ENCODE measurements around the gene HLA-DQA1.
"Not testable (repeated sequence)": the region's sequence is repeated elsewhere in the genome, so short reads cannot be mapped to it uniquely, and the experiment has no call there.

The HLA-DQA1 gene

DNA sequence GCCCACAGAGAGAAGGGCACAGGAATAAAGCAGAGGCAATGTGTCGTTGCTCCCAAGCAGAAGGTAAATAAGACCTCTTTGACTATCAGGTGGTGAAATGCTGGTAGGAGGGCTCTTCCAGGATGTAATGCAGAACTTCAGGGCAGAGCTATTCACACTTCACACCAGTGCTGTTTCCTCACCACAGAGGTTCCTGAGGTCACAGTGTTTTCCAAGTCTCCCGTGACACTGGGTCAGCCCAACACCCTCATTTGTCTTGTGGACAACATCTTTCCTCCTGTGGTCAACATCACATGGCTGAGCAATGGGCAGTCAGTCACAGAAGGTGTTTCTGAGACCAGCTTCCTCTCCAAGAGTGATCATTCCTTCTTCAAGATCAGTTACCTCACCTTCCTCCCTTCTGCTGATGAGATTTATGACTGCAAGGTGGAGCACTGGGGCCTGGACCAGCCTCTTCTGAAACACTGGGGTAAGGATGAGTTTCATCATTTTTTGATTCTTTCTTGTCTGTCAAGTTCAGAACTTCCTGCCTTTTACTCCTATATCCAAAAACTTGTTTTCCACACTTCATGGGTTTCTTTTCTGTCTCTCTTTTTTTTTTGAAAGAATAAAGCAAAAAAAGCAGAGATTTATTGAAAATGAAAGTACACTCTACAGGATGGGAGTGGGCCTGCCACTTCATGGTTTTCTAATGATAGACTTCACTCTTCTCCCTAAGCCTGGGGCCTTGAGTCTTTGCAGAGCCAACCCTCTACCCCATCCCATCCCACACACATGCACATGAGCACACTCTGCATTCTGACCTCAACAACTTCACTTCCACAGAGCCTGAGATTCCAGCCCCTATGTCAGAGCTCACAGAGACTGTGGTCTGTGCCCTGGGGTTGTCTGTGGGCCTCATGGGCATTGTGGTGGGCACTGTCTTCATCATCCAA is 4.8 kb downstream of the HLA-DQA1 start:
- not testable (repeated sequence) for H3K9me3 ChIP-seq (replicated peaks; ENCODE audit: low read length); H3K36me3 ChIP-seq (ENCODE audit: insufficient read depth, low read length); H3K4me3 ChIP-seq (ENCODE audit: low read length); H3K4me1 ChIP-seq (ENCODE audit: control insufficient read depth, insufficient read depth, low read length); H3K9ac ChIP-seq (ENCODE audit: low read depth, low read length); H3K27me3 ChIP-seq (ENCODE audit: control insufficient read depth, insufficient read depth, low read length); H3K4me2 ChIP-seq (ENCODE audit: low read length)

DNA sequence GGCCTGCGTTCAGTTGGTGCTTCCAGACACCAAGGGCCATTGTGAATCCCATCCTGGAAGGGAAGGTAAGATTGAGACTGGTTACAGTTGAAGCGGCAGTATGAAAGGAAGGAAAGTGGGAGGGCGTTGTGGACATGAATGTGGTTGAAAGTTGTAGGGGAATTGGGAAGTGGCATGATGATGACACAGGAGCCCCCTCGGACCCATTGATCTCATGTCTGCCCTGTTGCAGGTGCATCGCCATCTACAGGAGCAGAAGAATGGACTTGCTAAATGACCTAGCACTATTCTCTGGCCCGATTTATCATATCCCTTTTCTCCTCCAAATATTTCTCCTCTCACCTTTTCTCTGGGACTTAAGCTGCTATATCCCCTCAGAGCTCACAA is 5.5 kb downstream of the HLA-DQA1 start:
- no peaks in the 10 kb centered on the region for H3K27me3 ChIP-seq (ENCODE audit: control insufficient read depth, insufficient read depth, low read length)
- no peak overlapping the region for H3K4me3 ChIP-seq (ENCODE audit: low read length)
- no peak overlapping the region for H3K9ac ChIP-seq (ENCODE audit: low read depth, low read length)
- no peaks in the 10 kb centered on the region for H3K9me3 ChIP-seq (replicated peaks; ENCODE audit: low read length)
- H3K4me2 ChIP-seq (ENCODE audit: low read length) = no peak overlapping the region
- no peaks in the 10 kb centered on the region for H3K4me1 ChIP-seq (ENCODE audit: control insufficient read depth, insufficient read depth, low read length)
- H3K36me3 ChIP-seq (ENCODE audit: insufficient read depth, low read length) = no peaks in the 10 kb centered on the region

DNA sequence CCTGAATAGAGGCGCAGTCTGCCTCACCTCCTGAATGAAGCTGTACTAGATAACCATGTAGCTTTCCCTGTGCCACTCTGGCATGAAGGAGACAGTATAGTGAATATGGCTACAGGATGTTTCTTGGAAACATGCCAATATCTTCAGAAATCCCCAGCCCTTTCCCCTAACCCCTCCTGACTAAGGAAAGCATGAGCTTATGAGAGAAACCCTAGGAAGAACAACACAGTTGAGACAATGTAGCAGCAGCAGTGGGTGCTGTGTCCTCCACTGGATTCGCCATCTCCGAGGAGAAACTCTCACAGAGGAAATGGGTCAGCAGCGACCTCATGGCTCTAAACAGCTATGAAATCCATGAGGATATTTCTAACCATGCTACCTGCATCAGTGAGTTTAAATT is 6.7 kb downstream of the HLA-DQA1 start:
- Histone ChIP-seq H3K27me3 (ENCODE audit: control insufficient read depth, insufficient read depth, low read length) (no peaks in the 10 kb centered on the region), H3K9ac (ENCODE audit: low read depth, low read length) (no peak overlapping the region), H3K9me3 (replicated peaks; ENCODE audit: low read length) (no peaks in the 10 kb centered on the region), H3K36me3 (ENCODE audit: insufficient read depth, low read length) (no peaks in the 10 kb centered on the region), H3K4me1 (ENCODE audit: control insufficient read depth, insufficient read depth, low read length) (no peaks in the 10 kb centered on the region), H3K4me3 (ENCODE audit: low read length) (no peak overlapping the region), H3K4me2 (ENCODE audit: low read length) (no peak overlapping the region)

DNA sequence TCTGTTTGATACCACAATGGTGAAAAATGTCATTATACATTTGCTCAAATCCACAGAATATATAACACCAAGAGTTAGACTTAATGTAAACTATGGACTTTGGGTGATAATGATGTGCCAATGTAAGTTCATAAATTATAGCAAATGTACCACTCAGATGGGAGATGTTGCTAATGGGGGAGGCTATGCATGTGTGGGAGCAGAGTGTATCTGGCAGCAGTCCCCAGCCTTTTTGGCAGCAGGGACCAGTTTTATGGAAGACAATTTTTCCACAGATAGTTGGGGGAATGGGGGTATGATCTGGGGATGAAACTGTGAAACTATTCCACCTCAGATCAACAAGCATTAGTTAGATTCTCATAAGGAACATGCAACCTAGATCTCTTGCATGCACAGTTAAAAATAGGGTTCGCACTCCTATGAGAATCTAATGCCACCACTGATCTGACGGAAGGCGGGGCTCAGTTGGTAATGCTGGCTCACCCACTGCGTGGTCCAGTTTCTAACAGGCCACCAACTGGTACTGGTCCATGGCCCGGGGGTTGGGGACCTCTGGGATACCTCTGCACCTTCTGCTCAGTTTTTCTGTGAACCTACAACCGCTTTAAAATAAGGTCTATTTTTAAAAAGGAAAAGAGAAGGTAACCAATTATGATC is 8.0 kb downstream of the HLA-DQA1 start:
- no peak overlapping the region for H3K9ac ChIP-seq (ENCODE audit: low read depth, low read length)
- H3K27me3 ChIP-seq (ENCODE audit: control insufficient read depth, insufficient read depth, low read length) = no peaks in the 10 kb centered on the region
- H3K4me3 ChIP-seq (ENCODE audit: low read length) = no peak overlapping the region
- no peaks in the 10 kb centered on the region for H3K4me1 ChIP-seq (ENCODE audit: control insufficient read depth, insufficient read depth, low read length)
- H3K36me3 ChIP-seq (ENCODE audit: insufficient read depth, low read length) = no peaks in the 10 kb centered on the region
- no peak overlapping the region for H3K4me2 ChIP-seq (ENCODE audit: low read length)
- H3K9me3 ChIP-seq (replicated peaks; ENCODE audit: low read length) = no peaks in the 10 kb centered on the region

DNA sequence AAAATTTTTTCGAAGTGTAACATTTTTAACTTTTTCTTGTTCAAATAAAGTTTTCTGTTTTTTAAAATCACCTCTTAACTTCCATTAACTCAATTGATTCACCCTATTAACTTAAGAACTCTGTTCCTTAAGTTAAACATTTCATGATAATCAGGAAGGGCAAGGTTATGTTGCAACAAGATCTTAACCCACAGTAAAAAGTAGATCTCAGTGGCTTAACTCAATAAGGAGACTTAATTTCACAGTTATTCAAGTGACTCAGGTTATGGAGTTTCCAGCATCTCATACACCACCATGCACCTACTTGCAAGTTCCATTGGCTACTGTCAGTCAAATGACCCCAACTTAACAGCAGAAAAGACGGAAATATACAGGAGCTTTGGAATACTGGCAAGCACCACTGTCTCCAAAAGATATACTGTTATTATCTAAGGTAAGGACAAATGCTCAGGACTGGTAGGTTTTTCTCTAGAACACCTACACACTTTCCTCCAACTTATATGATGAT is 18.1 kb downstream of the HLA-DQA1 start:
- H3K4me1 ChIP-seq (ENCODE audit: control insufficient read depth, insufficient read depth, low read length) = no peaks in the 10 kb centered on the region
- no peaks in the 10 kb centered on the region for H3K36me3 ChIP-seq (ENCODE audit: insufficient read depth, low read length)
- H3K4me2 ChIP-seq (ENCODE audit: low read length) = no peak overlapping the region
- no peaks in the 10 kb centered on the region for H3K9me3 ChIP-seq (replicated peaks; ENCODE audit: low read length)
- no peak overlapping the region for H3K4me3 ChIP-seq (ENCODE audit: low read length)
- no peak overlapping the region for H3K9ac ChIP-seq (ENCODE audit: low read depth, low read length)
- H3K27me3 ChIP-seq (ENCODE audit: control insufficient read depth, insufficient read depth, low read length) = no peaks in the 10 kb centered on the region

DNA sequence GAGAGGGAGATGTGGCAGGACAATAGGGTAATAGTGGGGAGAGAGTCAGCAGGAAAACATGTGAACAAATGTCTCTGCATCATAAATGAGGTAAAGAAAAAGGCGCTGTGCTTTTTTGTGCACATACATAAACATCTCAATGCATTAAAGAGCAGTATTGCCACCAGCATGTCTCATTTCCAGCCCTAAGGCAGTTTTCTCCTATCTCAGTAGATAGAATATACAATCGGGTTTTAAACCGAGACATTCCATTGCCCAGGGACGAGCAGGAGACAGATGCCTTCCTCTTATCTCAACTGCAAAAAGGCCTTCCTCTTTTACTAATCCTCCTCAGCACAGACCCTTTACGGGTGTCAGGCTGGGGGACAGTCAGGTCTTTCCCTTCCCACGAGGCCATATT is 20.1 kb downstream of the HLA-DQA1 start:
- H3K4me1 ChIP-seq (ENCODE audit: control insufficient read depth, insufficient read depth, low read length); H3K9ac ChIP-seq (ENCODE audit: low read depth, low read length); H3K36me3 ChIP-seq (ENCODE audit: insufficient read depth, low read length); H3K27me3 ChIP-seq (ENCODE audit: control insufficient read depth, insufficient read depth, low read length); H3K4me2 ChIP-seq (ENCODE audit: low read length); H3K4me3 ChIP-seq (ENCODE audit: low read length); H3K9me3 ChIP-seq (replicated peaks; ENCODE audit: low read length): not testable (repeated sequence)

DNA sequence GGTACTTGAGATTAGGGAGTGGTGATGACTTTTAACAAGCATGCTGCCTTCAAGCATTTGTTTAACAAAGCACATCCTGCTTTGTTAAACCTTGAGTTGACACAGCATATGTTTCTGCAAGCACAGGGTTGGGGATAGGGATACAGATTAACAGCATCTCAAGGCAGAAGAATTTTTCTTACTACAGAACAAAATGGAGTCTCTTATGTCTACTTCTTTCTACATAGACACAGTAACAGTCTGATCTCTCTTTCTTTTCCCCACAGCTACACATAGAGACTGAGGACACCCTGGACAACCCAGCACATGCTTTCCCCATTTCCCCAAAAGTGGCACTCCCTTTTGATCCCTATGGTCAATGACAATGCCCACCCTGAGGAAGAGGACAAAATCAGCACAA is 20.6 kb downstream of the HLA-DQA1 start:
- H3K9me3 ChIP-seq (replicated peaks; ENCODE audit: low read length); H3K4me2 ChIP-seq (ENCODE audit: low read length); H3K4me1 ChIP-seq (ENCODE audit: control insufficient read depth, insufficient read depth, low read length); H3K9ac ChIP-seq (ENCODE audit: low read depth, low read length); H3K4me3 ChIP-seq (ENCODE audit: low read length); H3K27me3 ChIP-seq (ENCODE audit: control insufficient read depth, insufficient read depth, low read length); H3K36me3 ChIP-seq (ENCODE audit: insufficient read depth, low read length): not testable (repeated sequence)

DNA sequence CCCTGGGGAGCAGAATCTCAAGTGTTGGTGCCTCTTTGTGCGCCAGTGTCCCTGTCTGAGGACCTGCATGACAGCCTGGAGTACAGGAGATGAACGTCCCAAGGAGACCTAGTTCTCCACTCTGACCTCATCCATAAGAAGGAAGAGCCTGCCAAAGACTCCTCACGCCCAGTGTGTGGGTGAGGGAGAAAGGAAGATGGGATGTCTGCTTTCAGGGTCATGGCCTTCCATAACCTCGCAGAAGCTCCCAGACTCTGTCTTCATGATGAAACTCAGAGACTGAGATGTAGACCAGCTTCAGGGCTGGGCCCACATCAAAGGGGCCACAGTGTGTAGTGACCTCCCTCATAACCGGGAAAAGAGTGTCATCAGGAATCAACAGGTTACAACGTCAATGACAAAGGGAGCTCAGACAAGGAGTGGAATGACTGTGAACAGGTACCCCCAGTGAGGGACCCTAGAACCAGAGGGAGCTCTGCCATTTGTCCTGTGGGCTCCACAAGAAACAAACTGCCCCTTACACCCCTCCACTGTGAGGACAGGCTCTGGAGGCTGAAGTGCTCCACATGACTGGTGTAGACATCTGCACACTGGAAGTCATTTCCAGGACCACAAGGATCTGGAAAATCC is 21.2 kb downstream of the HLA-DQA1 start:
- Histone ChIP-seq H3K9me3 (replicated peaks; ENCODE audit: low read length) (no peaks in the 10 kb centered on the region), H3K27me3 (ENCODE audit: control insufficient read depth, insufficient read depth, low read length) (peaks cover 3% of the 10 kb centered on the region), H3K4me2 (ENCODE audit: low read length) (no peak overlapping the region), H3K4me3 (ENCODE audit: low read length) (no peak overlapping the region), H3K36me3 (ENCODE audit: insufficient read depth, low read length) (no peaks in the 10 kb centered on the region), H3K4me1 (ENCODE audit: control insufficient read depth, insufficient read depth, low read length) (no peaks in the 10 kb centered on the region), H3K9ac (ENCODE audit: low read depth, low read length) (no peak overlapping the region)

DNA sequence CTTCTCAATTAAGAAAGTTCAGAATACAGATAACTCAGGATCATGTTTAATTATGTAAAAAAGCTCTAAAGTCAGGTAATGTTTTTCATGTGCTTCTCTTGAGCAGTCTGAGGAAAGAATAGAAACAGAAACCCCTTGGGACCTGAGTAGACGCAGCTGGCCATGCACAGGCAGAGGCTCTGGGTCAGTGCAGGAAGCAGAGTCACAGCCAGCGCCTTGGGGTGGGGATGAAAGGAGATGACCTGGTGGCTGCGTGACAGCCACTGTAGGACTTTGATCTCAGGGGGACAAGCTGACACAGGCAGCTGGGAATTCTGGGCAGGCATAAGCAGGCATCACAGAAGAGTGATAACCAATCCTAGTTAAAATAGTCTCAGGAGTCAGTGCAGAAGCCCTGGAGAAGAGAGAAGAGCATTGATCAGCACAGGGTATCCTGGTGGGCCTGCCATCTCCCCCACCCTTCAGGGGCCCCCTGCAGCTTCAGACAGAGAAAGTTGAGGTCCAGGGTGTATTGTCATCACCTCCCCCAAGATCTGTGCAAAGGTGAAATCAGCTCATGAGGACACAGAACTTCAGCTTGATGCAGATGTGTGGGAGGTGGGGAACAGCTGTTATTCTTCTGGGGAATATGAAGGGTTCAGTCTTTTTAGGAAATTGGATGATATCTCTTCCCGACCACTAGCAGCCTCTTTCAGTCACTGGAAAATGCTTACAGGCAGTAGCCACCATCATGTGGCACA is 22.8 kb downstream of the HLA-DQA1 start:
- Histone ChIP-seq H3K4me2 (ENCODE audit: low read length) (no peak overlapping the region), H3K36me3 (ENCODE audit: insufficient read depth, low read length) (no peaks in the 10 kb centered on the region), H3K9ac (ENCODE audit: low read depth, low read length) (no peak overlapping the region), H3K4me1 (ENCODE audit: control insufficient read depth, insufficient read depth, low read length) (no peaks in the 10 kb centered on the region), H3K27me3 (ENCODE audit: control insufficient read depth, insufficient read depth, low read length) (peaks cover 3% of the 10 kb centered on the region), H3K4me3 (ENCODE audit: low read length) (no peak overlapping the region), H3K9me3 (replicated peaks; ENCODE audit: low read length) (no peaks in the 10 kb centered on the region)

DNA sequence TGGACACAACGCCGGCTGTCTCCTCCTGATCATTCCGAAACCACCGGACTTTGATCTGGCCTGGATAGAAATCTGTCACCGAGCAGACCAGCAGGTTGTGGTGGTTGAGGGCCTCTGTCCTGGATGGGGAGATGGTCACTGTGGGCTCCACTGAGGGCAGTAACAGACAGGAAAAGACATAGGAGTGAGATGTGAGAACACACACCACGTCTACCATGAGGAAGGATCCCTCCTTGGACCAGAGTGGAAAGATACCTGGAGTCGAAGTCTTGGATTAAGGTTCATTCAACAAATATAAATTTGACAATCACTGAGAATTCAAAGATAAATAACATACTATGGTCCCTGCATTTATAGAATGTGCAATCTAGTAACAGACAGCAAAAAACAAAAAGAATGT is 24.9 kb downstream of the HLA-DQA1 start:
- Histone ChIP-seq H3K9me3 (replicated peaks; ENCODE audit: low read length) (no peaks in the 10 kb centered on the region), H3K36me3 (ENCODE audit: insufficient read depth, low read length) (no peaks in the 10 kb centered on the region), H3K4me1 (ENCODE audit: control insufficient read depth, insufficient read depth, low read length) (no peaks in the 10 kb centered on the region), H3K4me3 (ENCODE audit: low read length) (no peak overlapping the region), H3K9ac (ENCODE audit: low read depth, low read length) (no peak overlapping the region), H3K27me3 (ENCODE audit: control insufficient read depth, insufficient read depth, low read length) (peaks cover 18% of the 10 kb centered on the region), H3K4me2 (ENCODE audit: low read length) (no peak overlapping the region)

DNA sequence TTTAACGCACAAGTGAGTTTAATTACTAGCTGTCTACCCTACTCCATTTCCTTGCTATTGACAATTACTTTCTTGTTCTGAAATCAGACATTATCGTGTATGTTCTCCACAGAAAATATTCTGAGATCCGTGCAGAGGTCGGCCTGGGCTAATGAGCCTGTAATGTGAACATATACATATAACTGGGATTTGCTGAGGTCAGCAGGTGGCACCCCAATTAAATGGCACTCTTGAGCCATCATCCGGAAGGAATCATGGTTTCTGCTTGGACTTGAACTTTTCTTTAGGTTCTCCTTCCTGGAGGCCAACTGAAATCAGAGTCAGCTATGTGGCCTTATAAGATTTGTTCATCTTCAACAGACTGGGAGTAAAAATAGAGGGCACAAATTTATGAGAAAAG is 25.6 kb downstream of the HLA-DQA1 start:
- no peaks in the 10 kb centered on the region for H3K4me1 ChIP-seq (ENCODE audit: control insufficient read depth, insufficient read depth, low read length)
- H3K27me3 ChIP-seq (ENCODE audit: control insufficient read depth, insufficient read depth, low read length) = peaks cover 18% of the 10 kb centered on the region
- no peak overlapping the region for H3K4me2 ChIP-seq (ENCODE audit: low read length)
- H3K4me3 ChIP-seq (ENCODE audit: low read length) = no peak overlapping the region
- H3K9ac ChIP-seq (ENCODE audit: low read depth, low read length) = no peak overlapping the region
- no peaks in the 10 kb centered on the region for H3K36me3 ChIP-seq (ENCODE audit: insufficient read depth, low read length)
- no peaks in the 10 kb centered on the region for H3K9me3 ChIP-seq (replicated peaks; ENCODE audit: low read length)
